Neural progenitor cell (in vitro differentiated cells): ENCODE data around the gene PCCA.

Source experiments
- EZH2 ChIP-seq: fragments of 200-600 bp; sonication (generic); IDR thresholded peaks from 2 replicates; pipeline ENCODE4 v1.6.1; 2017; ENCODE audit warnings: antibody characterized with exemption, mild to moderate bottlenecking, moderate library complexity
- EZH2phosphoT487 ChIP-seq: fragments of 200-600 bp; sonication (generic); IDR thresholded peaks from 2 replicates; pipeline ENCODE4 v1.6.1; 2017; ENCODE audit warnings: antibody characterized with exemption
- TF ChIP-seq, protein P1 (sequence below): fragments of 200-600 bp; sonication (generic); IDR thresholded peaks from 2 replicates; pipeline ENCODE4 v1.5.1; 2017; ENCODE audit warnings: antibody characterized with exemption, mild to moderate bottlenecking

DNA sequence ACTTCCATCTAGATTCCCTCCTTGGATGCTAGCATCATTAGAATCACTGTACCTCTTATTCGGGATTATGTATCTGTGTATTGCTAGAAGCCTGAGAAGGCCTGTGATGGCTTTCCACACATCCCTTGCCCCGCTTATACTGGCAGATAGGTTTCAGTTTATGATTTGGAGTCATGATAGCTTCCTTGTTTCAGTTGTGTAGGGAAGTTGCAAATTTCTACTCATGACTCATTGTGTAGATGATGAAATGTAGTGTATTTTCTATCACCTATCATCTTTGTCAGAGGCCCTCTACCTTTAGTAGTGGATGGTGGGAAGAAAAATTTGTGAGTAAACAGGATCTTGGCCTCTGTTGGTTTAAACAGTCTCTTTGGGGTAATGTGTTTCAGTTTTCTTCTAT is 334.5 kb downstream of the PCCA start:
- TF ChIP-seq, protein P1, sequence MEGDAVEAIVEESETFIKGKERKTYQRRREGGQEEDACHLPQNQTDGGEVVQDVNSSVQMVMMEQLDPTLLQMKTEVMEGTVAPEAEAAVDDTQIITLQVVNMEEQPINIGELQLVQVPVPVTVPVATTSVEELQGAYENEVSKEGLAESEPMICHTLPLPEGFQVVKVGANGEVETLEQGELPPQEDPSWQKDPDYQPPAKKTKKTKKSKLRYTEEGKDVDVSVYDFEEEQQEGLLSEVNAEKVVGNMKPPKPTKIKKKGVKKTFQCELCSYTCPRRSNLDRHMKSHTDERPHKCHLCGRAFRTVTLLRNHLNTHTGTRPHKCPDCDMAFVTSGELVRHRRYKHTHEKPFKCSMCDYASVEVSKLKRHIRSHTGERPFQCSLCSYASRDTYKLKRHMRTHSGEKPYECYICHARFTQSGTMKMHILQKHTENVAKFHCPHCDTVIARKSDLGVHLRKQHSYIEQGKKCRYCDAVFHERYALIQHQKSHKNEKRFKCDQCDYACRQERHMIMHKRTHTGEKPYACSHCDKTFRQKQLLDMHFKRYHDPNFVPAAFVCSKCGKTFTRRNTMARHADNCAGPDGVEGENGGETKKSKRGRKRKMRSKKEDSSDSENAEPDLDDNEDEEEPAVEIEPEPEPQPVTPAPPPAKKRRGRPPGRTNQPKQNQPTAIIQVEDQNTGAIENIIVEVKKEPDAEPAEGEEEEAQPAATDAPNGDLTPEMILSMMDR, result no peak
- no peak for TF ChIP-seq EZH2
- TF ChIP-seq EZH2phosphoT487, result no peak
